GM13976 (cell line): ENCODE results near the gene SLC6A7.

Experiments
- DNase-seq: peaks from one replicate; pipeline ENCODE4 v3.0.0; 2012; ENCODE audit warnings: low spot score
- in situ Hi-C: fragments of 300-500 bp; cut with MboI; formaldehyde crosslinking; loops from one replicate; pipeline ENCODE4 v1.12.0; 2022; ENCODE audit warnings: low sequenced_read_pairs, mixed read lengths, inconsistent platforms; ENCODE audit not compliant: unreplicated experiment
- TF ChIP-seq, protein P1 (sequence below): IDR thresholded peaks from 2 replicates; pipeline ENCODE4 v1.5.1; 2012; ENCODE audit warnings: borderline replicate concordance, mild to moderate bottlenecking; ENCODE audit not compliant: insufficient read depth; ENCODE audit errors: extremely low read depth, missing control alignments, control extremely low read depth

SLC6A7 gene

DNA sequence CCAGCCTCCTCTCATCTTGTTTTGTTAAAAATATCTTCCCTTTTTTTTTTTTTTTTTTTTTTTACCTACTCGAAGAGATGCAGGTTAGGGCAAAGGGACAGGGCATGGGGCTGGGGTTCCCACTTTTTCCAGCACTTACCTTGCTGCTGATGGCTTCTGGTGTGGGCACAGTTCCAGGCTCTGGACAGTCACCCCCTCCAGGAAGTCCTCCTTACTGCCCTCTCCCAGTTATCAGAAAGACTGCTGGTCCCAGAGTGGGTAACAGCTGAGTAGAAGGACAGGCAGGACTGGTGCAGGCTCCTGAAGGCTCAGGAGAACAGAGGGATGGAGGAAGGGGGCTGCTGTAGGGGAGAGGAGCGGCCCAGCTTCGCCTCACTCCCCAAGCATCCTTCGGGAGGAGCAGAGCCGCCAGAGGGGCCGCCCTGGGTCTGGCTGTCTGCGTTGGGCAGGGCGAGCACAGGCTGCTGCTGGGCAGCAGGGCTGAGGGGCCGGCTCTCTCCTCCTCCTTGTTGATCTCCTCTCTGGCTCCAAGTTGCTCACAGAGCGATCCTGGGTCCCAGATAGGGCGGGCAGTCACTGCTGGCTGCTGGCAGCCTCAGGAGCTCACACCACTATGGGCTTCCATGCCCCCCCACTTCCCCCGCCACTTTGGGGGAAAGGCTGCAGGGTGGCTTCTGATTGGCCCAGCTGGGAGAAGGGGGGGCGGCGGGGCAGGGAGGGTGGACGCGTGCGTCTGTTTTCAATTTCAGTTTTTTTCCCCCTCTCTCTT lies 34.4 kb upstream of the SLC6A7 start, which contains the start of gene PDGFRB:
PDGFRB (minus strand) TSS at position 588 of the 769 bp plus-strand sequence. CDS start 18,798 bp downstream, outside the sequence.
- in situ Hi-C loops: no loop called here
- TF ChIP-seq, protein P1, sequence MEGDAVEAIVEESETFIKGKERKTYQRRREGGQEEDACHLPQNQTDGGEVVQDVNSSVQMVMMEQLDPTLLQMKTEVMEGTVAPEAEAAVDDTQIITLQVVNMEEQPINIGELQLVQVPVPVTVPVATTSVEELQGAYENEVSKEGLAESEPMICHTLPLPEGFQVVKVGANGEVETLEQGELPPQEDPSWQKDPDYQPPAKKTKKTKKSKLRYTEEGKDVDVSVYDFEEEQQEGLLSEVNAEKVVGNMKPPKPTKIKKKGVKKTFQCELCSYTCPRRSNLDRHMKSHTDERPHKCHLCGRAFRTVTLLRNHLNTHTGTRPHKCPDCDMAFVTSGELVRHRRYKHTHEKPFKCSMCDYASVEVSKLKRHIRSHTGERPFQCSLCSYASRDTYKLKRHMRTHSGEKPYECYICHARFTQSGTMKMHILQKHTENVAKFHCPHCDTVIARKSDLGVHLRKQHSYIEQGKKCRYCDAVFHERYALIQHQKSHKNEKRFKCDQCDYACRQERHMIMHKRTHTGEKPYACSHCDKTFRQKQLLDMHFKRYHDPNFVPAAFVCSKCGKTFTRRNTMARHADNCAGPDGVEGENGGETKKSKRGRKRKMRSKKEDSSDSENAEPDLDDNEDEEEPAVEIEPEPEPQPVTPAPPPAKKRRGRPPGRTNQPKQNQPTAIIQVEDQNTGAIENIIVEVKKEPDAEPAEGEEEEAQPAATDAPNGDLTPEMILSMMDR: no peak
- DNase-seq: peak; percentile 82

DNA sequence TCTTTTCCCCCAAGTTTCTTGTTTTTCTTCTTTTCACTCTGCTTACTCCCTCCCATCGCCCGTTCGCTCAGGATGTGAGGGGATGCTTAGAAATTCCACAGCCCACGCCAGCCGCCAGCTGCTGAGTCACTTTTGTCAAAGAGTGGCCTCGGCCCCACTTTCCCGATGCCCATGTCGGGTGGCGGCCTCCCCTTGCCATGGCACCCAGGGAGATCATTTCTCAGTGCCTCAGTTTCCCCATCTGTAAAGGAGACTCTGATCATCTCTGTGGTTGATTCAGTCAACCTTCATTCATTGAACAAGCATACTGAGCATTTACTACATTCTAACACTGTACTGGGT lies 33.9 kb upstream of the SLC6A7 start:
- TF ChIP-seq, protein P1: no peak
- DNase-seq: no peak
- in situ Hi-C loops: no loop called here

DNA sequence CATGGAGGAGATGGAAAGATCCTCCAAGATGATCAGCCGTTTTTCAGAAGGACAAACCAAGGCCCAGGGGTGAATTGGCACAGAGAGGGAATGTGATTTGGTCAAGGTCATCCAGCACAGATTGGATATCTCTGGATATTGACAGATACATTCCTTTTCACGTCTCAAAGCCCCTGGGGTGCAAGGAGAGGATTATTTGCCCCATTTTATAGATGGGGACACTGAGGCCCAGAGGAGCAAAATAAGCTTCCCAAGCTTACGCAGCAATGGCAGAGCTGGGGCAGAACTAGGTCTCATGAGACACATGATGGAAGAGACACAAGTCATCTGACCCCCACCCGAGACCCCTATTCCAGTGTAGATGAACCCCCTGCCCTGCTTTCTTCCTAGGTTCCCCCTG lies 33.3 kb upstream of the SLC6A7 start:
- no peak for DNase-seq
- TF ChIP-seq, protein P1: no peak
- in situ Hi-C loops: no loop called here

DNA sequence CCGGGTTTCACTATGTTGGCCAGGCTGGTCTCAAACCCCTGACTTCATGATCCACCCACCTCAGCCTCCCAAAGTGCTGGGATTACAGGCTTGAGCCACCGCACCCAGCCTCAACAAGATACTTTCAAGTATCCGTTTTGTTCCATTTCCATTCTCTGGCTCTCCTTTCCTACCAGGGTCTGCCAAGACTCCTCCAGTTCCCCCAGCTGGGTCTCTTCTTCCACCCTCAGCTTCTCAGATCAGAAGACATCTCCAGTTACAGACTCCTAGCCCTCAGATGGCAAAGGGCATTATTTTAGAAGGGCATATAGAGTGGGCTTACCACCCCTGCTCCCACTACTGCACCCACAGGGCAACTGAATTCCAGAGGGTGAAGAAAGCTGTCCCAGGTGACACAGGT lies 32.7 kb upstream of the SLC6A7 start:
- TF ChIP-seq, protein P1: no peak
- in situ Hi-C loops: no loop called here

DNA sequence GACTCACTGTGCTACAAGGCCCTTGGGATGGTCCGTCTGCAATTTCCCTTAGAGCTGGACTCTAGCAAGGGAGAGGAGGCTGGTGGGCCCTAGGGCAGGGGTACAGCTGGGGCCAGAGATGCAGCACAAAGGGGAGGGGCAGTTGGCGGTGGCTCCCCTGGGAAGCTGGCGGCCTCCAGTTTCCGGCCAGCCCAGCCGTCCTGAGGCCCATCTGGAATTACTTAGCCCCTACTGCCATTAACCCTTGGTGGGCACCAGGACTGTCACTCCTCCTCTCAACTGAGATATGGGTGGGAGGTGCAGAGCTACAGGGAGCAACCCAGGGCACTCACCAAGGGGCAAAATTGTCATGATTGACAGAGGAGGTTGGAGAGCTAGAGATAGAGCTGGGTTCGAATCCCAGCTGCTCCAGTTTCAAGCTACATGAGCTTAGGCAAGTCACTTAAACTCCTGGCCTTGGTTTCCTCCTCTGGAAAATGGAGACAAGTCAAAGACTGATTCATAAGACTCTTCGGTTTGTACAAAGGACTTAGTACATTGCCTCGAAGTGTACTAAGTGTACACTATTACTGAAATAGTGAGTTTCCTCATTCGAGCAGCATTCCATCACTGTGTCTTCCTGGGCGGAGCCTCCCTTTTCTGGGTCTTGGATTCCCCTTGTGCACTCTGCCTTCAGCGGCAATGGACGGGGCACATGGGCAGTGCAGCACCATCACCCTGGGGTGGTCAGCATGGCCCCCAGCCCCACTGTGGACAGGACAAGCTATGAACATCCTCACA lies 31.5 kb upstream of the SLC6A7 start:
- DNase-seq: no peak
- in situ Hi-C loops: no loop called here
- TF ChIP-seq, protein P1: no peak

More for the DNA sequence above, 32.7 kb upstream of the SLC6A7 start:
- no peak for DNase-seq

DNA sequence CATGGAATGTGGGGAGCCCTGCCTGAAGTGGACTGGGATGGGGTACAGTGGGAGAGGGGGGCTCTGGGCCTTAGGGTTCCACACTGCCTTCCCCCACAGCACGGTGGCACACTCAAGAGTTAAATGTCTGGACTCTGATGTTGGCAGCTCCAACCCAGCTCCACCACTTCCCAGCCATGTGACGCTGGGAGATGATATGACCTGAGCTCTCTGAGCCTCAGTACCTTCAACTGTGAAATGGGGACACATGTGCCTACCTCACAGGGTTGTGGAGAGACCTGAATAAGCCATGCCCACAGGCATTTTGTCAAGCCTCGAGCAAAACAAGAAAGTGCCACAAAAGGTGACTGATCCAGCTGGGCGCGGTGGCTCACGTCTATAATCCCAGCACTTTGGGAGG lies 30.8 kb upstream of the SLC6A7 start:
- no peak for DNase-seq
- TF ChIP-seq, protein P1: no peak
- in situ Hi-C loops: no loop called here
